ENCODE measurements around the gene PKN1.
A peak's percentile ranks its signal among the peaks of the same experiment; 100 is the strongest.
"Not testable (repeated sequence)": the region's sequence is repeated elsewhere in the genome, so short reads cannot be mapped to it uniquely, and the experiment has no call there.

The PKN1 gene

GRCh38 chr19:14492756-14493337 lies 59.7 kb downstream of the PKN1 start:
- DNase-seq = no peak

- DNase-seq = no peak
Observed at GRCh38 chr19:14494411-14494810, 61.3 kb downstream of the PKN1 start.

GRCh38 chr19:14494910-14495671 lies 62.0 kb downstream of the PKN1 start:
- no peak for DNase-seq

- no peak for DNase-seq
Observed at GRCh38 chr19:14495672-14496028, 62.5 kb downstream of the PKN1 start.

- DNase-seq = peak; percentile 98
Observed at GRCh38 chr19:14496029-14496833, 63.1 kb downstream of the PKN1 start, which contains the start of gene GIPC1. GIPC1 (minus strand) TSS chr19:14496127; CDS start chr19:14482976, 13,151 bp downstream.

GRCh38 chr19:14496834-14497227 lies 63.7 kb downstream of the PKN1 start:
- no peak for DNase-seq

GRCh38 chr19:14497228-14497921 lies 64.3 kb downstream of the PKN1 start:
- no peak for DNase-seq

GRCh38 chr19:14502334-14503092 lies 69.4 kb downstream of the PKN1 start:
- no peak for DNase-seq

- no peak for DNase-seq
Observed at GRCh38 chr19:14503285-14503684, 70.2 kb downstream of the PKN1 start.

GRCh38 chr19:14504575-14504974 lies 71.5 kb downstream of the PKN1 start:
- DNase-seq = not testable (repeated sequence)

- DNase-seq = no peak
Observed at GRCh38 chr19:14505488-14506239, 72.6 kb downstream of the PKN1 start.

- no peak for DNase-seq
Observed at GRCh38 chr19:14507704-14508542, 74.8 kb downstream of the PKN1 start.

- DNase-seq = no peak
Observed at GRCh38 chr19:14510311-14511228, 77.5 kb downstream of the PKN1 start.

- DNase-seq = no peak
Observed at GRCh38 chr19:14511229-14511593, 78.1 kb downstream of the PKN1 start.

GRCh38 chr19:14512406-14512961 lies 79.4 kb downstream of the PKN1 start:
- no peak for DNase-seq

GRCh38 chr19:14514215-14514863 lies 81.2 kb downstream of the PKN1 start:
- no peak for DNase-seq

- DNase-seq = no peak
Observed at GRCh38 chr19:14515501-14516047, 82.5 kb downstream of the PKN1 start.

GRCh38 chr19:14516048-14516534 lies 83.0 kb downstream of the PKN1 start:
- no peak for DNase-seq
